Ovary (tissue), 9 donors: Measurements from ENCODE around the gene CCSER2. TPM values are rescaled to one million over a fixed set of nuclear protein-coding genes. Genes with fewer than 3 reads are reported as not detected.

Experiments
- DNase-seq, 5 donors: peaks; one replicate each; pipeline ENCODE4 v3.0.0-alpha.2; 2019 to 2020
- H3K27ac ChIP-seq, 2 donors: fragments of 200-600 bp; one replicate each; pipeline versions ENCODE4 v1.5.1 to v1.8.0; 2019 to 2022
- H3K27me3 ChIP-seq: fragments of 200-600 bp; one replicate; pipeline ENCODE4 v1.8.0; 2022
- H3K36me3 ChIP-seq: fragments of 200-600 bp; sonication (generic); one replicate; pipeline ENCODE4 v1.5.1; 2019
- H3K4me1 ChIP-seq: one replicate; pipeline ENCODE4 v1.8.1; 2013; ENCODE audit warnings: mild to moderate bottlenecking, moderate library complexity; ENCODE audit not compliant: insufficient read depth
- H3K4me3 ChIP-seq: fragments of 200-600 bp; sonication (generic); one replicate; pipeline ENCODE4 v1.5.1; 2017
- H3K9me3 ChIP-seq, 2 donors: fragments of 200-600 bp in 1 of 2; sonication (generic) in 1 of 2; one replicate each; pipeline versions ENCODE4 v1.5.1 to v1.8.1; 2013 to 2019; ENCODE audit warnings: mild to moderate bottlenecking in 1 of 2, moderate library complexity in 1 of 2
- EP300 ChIP-seq: sonication (generic); formaldehyde crosslinking; IDR thresholded peaks from one replicate; pipeline ENCODE4 v1.6.1; 2017; ENCODE audit warnings: antibody characterized with exemption
- POLR2A ChIP-seq: fragments of 450-650 bp; IDR thresholded peaks from one replicate; pipeline ENCODE4 v1.6.1; 2017; ENCODE audit warnings: antibody characterized with exemption, mild to moderate bottlenecking, moderate library complexity
- WGBS, 3 donors: extraction: QIAGEN DNeasy Blood & Tissue Kit in 1 of 3; methylation state at CpG; one replicate each; pipeline versions ENCODE4 v1.1.5 to v1.1.7; 2013 to 2017; 5-methylcytosine and 5-hydroxymethylcytosine counted together
- intact Hi-C, 4 donors: fragments of 100-400 bp; cut with DNase I; formaldehyde crosslinking; loops; one replicate each; pipeline versions ENCODE4 v1.11.0 to v1.15.1; 2022 to 2023
- polyA plus RNA-seq, 2 donors: library from polyadenylated mRNA; stranded (reverse); fragments of 200-250 nt in 1 of 2; fragments of 350-450 nt in 1 of 2; fragmentation: Illumina TruSeq in 1 of 2; extraction: RNeasy Lipid Tissue Mini Kit (QIAGEN cat#74804) in 1 of 2; gene quantifications; one replicate each; pipeline ENCODE4 v1.2.3, GENCODE V29; 2013 to 2014
- total RNA-seq, 7 donors: library from RNA; depleted of rRNA in 2 of 7; stranded (reverse); fragments of >200 nt in 2 of 7; fragmentation: NEBNext Ultra II Directional in 3 of 7; extraction: Animal tissue kit (Norgen Biotek cat#: 25700) in 3 of 7; gene quantifications; one replicate each; pipeline versions ENCODE4 v1.1.0 to v1.2.4, GENCODE V29; 2016 to 2023
- TF ChIP-seq, protein P1 (sequence below), 3 donors: fragments of 450-650 bp in 2 of 3; fragments of 200-600 bp in 1 of 3; IDR thresholded peaks; one replicate each; pipeline versions ENCODE4 v1.5.1 to v1.8.0; 2016 to 2022; ENCODE audit warnings: antibody characterized with exemption in 3 of 3, mild to moderate bottlenecking in 1 of 3
- donor health status: DM: no; HTN: no; CAD: no; lungs with moderate emphysema.
- donor health status: DM: no; HTN: no; CAD: no.
- donor health status: Bipolar disorder and iron deficiency.
- donor health status: DM: yes; HTN: yes; CAD: no.
- donor health status: DM: no; HTN: no; CAD: no.
- donor health status: DM: yes; HTN: yes; CAD: no.

CCSER2 gene
- total and polyA plus RNA-seq, 9 donors, result 12.2 to 86.3 (median 50.7) TPM

DNA sequence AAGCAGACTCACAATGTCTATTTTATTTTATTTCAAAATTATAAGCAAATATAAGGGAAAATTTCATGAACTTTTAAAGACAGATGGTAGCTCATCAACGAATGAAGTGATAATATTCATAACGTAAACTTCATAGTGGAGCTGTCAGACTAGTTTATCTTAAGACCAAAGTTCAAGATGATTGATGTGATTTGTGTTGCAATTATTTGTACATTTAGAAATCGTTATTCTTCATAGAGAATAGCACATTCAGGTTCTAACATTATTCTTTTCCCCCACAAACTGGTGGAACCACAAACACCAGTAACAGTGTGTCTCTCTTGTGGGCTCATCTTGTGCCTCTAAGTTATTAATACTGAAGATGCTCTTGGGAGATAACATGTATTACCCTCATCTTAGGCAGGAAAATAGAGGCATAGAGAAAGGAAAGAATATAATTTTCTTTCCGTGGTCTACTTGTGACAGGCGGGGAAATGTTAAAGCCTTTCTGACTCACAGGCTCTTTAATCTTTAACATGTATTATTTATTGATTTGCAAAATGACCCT lies 37.0 kb downstream of the CCSER2 start:
- H3K4me3 ChIP-seq, result no peak overlapping the region
- H3K36me3 ChIP-seq, result no peaks in the 10 kb centered on the region
- H3K9me3 ChIP-seq, result no peaks in the 10 kb centered on the region
- WGBS, 3 donors, result 66 to 72% (median 69%) methylated on average over 5 of the region's 5 CpGs
- H3K27me3 ChIP-seq, result no peaks in the 10 kb centered on the region
- intact Hi-C loops, result no loop called here
- DNase-seq, result no peak
- H3K4me1 ChIP-seq, result peaks cover 2% of the 10 kb centered on the region
- no peak overlapping the region for H3K27ac ChIP-seq
- no peak for TF ChIP-seq POLR2A
- no peak for TF ChIP-seq EP300
- TF ChIP-seq, protein P1, sequence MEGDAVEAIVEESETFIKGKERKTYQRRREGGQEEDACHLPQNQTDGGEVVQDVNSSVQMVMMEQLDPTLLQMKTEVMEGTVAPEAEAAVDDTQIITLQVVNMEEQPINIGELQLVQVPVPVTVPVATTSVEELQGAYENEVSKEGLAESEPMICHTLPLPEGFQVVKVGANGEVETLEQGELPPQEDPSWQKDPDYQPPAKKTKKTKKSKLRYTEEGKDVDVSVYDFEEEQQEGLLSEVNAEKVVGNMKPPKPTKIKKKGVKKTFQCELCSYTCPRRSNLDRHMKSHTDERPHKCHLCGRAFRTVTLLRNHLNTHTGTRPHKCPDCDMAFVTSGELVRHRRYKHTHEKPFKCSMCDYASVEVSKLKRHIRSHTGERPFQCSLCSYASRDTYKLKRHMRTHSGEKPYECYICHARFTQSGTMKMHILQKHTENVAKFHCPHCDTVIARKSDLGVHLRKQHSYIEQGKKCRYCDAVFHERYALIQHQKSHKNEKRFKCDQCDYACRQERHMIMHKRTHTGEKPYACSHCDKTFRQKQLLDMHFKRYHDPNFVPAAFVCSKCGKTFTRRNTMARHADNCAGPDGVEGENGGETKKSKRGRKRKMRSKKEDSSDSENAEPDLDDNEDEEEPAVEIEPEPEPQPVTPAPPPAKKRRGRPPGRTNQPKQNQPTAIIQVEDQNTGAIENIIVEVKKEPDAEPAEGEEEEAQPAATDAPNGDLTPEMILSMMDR (IDR thresholded peaks at IDR 0.05), result no peak

DNA sequence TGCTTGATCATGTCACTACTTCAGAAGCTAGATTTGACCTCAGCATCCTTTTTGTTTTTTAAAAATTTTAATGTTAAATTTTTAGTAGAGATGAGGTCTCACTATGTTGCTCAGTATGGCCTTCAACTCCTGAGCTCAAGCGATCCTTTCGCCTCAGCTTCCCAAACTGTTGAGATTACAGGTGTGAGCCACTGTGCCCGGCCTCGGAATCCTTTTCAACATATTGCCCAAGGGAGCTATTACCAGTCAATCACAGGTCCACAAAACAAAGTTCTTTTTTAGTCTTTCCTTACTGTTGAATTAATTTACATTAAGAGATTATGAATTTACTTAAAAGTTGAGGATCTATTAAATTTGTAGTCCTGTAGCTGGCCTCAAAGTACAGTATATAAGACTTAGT lies 37.7 kb downstream of the CCSER2 start:
- WGBS, 3 donors, result 97 to 98% (median 97%) methylated on average over 4 of the region's 4 CpGs
- Histone ChIP-seq H3K27ac (no peak overlapping the region), H3K9me3 (no peaks in the 10 kb centered on the region), H3K27me3 (no peaks in the 10 kb centered on the region), H3K36me3 (no peaks in the 10 kb centered on the region), H3K4me3 (no peak overlapping the region), H3K4me1 (no peaks in the 10 kb centered on the region)
- intact Hi-C loops, result no loop called here
- no peak for DNase-seq
- TF ChIP-seq EP300 (no peak), POLR2A (no peak)
- TF ChIP-seq, protein P1 (IDR thresholded peaks at IDR 0.05), result no peak

DNA sequence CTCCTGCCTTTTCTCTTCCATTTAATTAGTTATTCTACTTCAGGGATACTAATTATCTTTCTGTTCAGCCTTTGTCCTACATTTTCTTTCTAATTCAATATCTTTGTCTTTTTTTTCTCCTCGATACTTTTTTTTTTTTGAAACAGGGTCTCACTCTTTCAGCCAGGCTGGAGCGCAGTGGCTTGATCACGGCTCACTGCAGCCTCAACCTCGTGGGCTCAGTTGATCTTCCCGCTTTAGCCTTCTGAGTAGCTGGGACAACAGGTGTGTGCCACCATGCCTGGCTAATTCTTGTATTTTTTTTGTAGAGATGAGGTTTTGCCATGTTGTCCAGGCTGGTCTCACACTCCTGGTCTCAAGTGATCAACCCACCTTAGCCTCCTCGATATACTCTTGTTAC lies 38.9 kb downstream of the CCSER2 start:
- intact Hi-C loops, result no loop called here
- Histone ChIP-seq H3K4me3 (no peak overlapping the region), H3K36me3 (no peaks in the 10 kb centered on the region), H3K27ac (no peak overlapping the region), H3K4me1 (no peaks in the 10 kb centered on the region), H3K9me3 (no peaks in the 10 kb centered on the region), H3K27me3 (no peaks in the 10 kb centered on the region)
- DNase-seq, result no peak
- no peak for TF ChIP-seq POLR2A
- TF ChIP-seq EP300, result no peak
- TF ChIP-seq, protein P1 (IDR thresholded peaks at IDR 0.05), result no peak
- 92 to 98% (median 95%) methylated on average over 6 of the region's 6 CpGs for WGBS, 3 donors

DNA sequence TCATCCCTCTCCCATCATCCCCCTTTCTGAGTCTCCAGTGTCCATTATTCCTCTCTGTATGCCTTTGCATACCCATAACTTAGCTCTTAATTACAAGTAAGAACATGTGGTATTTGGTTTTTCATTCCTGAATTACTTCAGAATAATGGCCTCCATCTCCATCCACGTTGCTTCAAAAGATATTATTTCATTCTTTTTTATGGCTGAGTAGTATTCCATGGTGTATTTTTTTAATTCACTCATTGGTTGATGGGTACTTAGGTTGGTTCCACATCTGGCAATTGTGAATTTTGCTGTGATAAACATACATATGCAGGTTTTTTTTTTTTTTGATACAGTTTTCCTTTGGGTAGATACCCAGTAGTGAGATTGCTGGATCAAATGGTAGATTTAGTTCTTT lies 40.4 kb downstream of the CCSER2 start:
- no peaks in the 10 kb centered on the region for H3K36me3 ChIP-seq
- no peaks in the 10 kb centered on the region for H3K9me3 ChIP-seq
- TF ChIP-seq, protein P1 (IDR thresholded peaks at IDR 0.05), result no peak
- TF ChIP-seq POLR2A (no peak), EP300 (no peak)
- 90 to 91% (median 90%) methylated on average over 1 of the region's 1 CpG for WGBS, 3 donors
- H3K27me3 ChIP-seq, result no peaks in the 10 kb centered on the region
- H3K27ac ChIP-seq, result no peak overlapping the region
- no peak overlapping the region for H3K4me3 ChIP-seq
- no peaks in the 10 kb centered on the region for H3K4me1 ChIP-seq
- intact Hi-C loops, result no loop called here
- DNase-seq, result no peak
